HG02610 (cell line): ENCODE data around the gene ARSJ.
A peak's percentile ranks its signal among the peaks of the same experiment; 100 is the strongest.
"Not testable (repeated sequence)": the region's sequence is repeated elsewhere in the genome, so short reads cannot be mapped to it uniquely, and the experiment has no call there.

ENCODE experiments used
- ATAC-seq: cut with Tn5 transposase; IDR thresholded peaks from one replicate; pipeline ENCODE4 v1.9.1; 2021; ENCODE audit warnings: mild to moderate bottlenecking, moderate library complexity; ENCODE audit not compliant: unreplicated experiment

ARSJ gene

DNA sequence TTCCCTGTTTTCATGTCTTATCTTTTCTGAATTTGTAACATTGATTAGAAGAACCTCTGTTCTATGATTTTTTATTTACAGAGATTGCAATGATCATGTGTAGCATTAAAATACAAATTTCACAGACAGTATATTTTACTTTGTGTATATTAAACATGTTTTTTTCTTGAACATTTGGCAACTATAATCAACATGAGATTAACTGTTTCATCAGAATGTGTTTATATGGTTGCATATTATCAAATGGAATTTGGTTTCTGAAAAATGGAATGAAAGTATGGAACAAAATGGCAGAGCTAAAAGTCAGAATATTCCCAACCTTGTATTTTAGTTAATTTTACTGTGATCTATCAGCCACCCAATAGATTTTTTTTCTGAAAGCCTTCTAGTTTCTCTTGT, 19.9 kb downstream of the ARSJ start:
- no peak for ATAC-seq

DNA sequence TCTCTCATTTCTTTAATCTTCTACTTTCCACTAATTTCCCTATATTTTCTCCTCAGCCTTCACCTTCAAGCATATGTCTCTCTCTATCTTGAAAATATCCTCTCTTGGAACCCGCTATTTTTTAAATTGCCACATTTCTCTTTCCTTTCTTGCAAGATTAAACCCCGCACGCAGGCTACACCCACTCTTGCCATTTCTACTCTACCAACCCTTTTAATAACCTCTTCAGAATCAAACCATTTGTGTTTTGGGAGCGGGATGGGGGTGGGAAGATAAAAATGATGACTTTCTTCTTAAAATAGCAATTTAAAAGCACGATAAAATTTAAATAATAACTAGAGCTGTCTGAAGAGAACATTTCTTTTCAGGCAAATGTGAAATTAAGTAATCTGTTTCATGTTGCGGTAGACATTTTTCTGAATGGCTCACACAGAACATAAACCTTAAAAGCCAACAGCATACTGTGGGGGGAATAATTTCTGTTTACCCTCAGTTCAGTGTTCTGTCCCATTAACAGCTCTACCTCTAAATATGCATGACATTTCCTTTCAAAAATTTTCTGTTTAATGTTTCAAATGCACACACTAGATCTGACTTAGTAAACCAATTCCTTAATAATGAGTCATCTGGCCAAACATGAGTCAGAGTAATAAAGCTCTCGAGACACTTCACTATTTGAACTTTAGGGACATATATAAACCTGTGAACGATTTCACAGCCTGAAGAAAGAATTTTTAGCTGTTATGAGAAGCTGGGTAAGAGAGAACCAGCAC, 20.5 kb downstream of the ARSJ start:
- peak; percentile 84 for ATAC-seq

DNA sequence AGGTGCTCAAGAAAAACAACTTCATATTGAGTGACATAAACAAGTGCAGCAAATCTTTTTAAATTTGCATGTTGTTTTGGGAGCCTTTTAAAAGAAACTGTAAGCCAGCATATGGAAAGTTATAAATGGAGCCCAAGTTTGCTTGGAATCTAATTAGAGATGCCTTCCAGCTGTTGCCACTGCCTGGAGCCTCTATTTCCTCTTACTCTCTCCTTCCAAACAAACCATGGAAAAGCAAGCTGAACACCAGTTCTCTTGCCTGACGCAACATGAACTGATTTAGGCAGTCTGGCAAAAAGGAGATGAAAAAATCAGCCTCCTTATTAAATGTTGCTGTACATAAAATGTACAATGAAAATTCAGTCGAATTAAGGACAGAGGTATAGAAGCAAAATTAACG, 21.5 kb downstream of the ARSJ start:
- ATAC-seq = no peak

DNA sequence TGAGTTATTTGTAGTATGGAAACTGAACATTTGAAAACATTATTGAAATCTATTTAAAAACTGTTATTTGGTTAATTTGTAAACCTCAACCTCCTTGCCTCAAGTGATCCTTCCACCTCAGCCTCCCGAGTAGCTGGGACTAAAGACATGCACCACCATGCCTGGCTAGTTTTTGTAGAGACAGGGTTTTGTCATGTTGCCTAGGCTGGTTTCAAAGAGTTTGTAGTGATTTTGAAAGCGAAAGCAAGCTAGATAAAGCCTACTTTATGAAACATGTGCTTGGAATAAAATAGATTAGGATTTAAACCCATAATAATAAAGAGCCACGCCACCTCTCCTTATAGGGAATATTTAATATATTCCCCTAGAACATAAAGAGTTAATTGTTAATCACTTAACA, 23.5 kb downstream of the ARSJ start:
- peak; percentile 52 for ATAC-seq

DNA sequence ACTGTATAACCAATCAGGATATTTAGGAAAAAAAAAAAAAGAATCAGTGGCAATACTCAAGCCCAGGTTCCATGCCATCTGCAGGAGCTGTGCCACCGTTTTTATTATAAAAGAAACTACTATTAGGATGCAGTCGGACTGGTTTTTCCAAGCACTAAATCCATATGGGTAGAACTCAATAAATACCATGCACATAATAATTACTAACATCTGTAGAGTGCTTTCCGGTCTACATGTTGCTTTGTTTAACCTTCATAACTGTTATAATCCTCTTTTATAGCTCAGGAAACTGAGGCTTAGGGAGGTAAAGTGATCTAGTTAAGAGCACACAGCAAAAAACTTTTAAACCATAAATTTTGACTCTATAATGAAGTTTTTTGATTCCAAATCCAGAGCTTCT, 24.0 kb downstream of the ARSJ start:
- ATAC-seq = no peak

DNA sequence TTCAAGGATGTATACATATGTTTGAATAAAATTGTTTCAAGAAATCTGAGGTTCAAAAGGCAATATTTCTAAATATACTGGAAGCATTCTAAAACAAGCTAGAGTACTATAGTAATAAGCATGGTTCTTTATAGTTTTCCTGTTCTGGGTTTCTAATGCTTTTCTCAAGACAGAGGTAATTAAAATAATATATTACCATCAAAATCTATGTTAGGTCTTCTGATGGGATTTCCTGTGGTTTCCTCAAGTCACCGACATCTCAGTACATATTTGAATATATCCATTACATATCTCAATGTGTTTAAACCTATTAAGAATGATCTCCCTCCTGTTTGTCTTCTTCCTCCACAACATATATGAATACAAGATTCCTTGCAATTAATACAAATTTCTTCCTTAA, 25.6 kb downstream of the ARSJ start:
- no peak for ATAC-seq

DNA sequence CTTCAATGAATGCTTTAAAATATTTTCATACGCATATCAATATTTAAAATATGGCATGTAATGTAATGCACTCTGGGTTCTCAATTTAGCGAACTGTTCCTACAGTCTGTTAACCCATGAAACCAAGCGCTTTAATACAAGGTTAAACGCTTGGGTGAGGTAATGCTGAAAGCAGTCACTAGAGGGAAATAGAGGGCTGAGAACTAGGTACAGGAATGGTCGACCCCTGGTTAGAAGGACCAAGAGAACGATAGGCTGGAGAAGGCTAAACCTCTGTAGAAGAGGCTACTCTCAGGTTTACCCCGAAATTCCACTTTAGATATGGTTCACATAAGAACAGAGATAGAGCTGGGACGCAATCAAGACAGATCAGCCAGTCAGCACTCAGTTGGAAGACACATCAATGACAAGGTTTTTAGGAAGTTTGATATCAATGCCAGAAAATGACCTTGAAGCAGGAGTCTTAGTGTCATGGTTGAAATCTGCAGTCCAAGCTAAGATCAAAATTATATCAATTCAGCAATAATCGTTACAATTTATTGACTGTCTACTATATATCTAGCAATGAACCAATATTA, 26.9 kb downstream of the ARSJ start:
- peak; percentile 87 for ATAC-seq

DNA sequence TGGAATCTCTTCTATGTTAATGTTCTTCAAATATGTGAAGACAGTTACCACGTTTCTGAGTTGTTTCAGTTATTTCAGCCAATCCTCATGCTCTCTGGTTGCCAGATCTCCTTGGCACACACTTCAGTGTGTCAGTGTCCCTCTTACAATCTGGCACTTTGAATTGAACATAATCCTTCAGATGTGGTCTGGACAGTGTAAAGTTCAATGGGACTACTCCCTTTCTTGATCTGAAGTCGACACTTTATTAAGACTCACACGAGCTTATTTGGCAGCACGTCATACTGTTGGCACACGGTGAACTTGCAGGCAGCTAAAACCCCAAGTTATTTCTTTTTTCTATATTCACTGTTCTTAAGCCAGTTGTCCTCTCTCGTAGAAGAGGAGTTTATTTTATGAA, 28.2 kb downstream of the ARSJ start:
- no peak for ATAC-seq

DNA sequence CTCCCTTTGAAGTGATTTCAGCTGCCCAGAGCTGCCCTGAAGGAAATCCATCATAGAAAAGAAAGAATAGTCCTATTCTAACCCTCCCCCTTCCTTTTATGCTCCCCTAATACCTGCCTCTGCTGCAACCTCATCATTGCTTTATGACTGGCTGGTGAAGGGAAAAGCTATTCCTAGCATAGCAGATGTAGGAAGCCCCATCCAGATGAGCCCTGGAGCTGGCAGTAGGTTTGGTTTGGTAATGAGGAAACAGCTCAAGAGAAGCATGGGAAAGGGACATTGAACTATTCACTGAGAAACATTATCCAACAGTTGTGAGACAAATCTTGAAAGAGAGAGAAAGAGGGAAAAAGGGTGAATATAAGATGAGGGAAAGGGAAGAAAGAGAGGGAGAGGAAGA, 29.2 kb downstream of the ARSJ start:
- no peak for ATAC-seq

DNA sequence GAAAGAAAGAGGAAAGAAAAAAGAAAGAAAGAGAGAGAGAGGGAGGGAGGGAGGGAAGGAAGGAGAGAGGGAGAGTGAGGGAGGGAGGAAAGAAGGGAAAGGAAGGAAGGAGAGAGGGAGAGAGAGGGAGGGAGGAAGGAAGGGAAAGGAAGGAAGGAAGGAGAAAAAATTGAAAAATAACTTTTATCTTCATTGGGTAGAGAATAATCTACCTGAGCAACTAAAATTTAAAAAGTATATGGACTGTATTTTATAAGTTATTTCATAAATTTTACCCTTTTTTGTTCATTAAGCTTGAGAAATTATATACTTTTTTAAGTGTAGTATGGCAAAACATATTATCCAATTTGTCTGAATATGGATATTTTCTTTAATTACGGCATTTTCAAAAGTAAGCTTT, 32.0 kb downstream of the ARSJ start:
- ATAC-seq = no peak

DNA sequence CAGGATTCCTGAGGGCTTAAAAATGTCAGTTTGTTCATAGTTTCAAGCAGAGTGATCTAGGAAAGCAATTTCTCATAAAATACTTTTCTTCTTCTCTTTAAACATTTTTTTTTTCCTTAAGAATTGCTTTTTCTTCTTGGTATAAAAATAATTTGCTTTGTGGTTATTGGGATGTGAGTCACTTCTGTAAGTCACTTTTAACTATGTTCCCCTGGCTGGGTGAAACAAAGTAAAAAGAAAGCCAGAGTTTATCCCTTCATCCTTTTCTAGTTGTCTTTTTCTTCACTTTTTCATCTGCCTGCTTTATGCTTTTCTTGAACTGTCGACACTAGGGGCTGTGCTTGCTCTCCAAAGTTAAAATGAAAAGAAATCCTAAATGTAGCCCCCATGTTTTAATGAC, 33.5 kb downstream of the ARSJ start:
- no peak for ATAC-seq

DNA sequence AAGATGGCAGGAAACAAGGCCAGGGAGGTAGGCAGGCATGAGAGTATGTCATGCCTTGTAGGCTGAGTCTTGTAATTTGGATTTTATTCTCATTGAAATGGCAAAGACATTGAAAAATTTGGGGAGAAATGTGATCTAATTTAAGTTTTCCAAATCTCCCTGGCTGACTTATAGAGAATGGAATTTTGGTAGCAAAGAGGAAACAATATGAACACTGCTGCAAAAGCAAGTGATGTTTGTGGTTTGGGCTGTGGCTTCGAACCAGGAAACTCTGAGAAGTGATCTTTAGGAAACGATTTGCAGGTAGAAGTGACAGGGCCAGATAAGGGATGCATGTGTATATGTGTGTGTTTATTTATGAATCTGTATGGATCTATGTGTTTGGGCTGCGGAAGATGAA, 35.6 kb downstream of the ARSJ start:
- ATAC-seq = no peak

DNA sequence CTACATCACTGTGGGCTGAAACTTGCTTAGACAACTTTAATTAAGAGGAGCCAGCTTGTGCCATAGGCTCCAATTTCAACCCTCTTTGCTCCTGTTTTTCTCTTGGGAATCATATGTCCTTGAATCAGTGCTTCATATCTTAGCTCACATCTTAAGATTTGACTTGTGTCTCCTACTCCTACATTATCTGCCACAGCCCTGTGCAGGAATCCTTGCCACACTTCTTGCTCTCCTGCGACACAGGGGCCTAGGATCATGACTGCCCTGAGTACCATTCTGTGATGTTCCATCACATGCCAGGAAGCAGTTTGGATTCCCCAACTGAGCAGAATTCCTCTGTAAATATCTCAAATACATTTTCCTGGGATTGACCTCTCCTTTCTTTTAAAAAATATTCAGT, 36.4 kb downstream of the ARSJ start:
- no peak for ATAC-seq

DNA sequence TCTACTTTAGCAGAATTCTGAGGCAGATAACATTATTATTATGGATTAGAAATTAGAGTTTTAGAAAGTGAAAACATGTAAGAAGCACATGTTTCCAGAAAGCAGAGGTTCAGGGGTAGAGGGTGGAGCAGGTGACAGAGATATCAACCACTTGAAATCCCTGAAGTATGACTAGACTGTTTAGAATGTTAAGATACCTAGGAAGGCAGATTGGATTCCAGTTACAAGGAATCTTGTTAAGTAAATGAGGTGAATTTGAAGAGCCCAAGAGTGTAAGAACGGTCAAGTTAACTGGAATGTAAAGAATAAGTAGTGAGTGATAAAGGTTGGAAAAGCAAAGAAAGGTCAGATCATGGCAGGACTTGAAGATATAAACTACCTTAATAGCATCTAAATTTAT, 37.6 kb downstream of the ARSJ start:
- ATAC-seq = no peak

DNA sequence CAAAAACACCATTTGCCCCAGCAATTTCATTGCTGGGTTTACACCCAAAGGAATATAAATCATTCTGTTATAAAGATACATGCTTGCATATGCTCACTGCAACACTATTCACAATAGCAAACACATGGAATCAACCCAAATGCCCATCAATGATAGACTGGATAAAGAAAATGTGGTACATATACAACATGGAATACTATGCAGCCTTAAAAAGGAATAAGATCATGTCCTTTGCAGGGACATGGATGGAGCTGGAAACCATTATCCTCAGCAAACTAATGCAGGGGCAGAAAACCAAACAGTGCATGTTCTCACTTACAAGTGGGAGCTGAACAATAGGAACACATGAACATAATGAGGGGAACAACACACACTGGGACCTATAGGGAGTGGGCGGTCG, 39.3 kb downstream of the ARSJ start:
- ATAC-seq = not testable (repeated sequence)

DNA sequence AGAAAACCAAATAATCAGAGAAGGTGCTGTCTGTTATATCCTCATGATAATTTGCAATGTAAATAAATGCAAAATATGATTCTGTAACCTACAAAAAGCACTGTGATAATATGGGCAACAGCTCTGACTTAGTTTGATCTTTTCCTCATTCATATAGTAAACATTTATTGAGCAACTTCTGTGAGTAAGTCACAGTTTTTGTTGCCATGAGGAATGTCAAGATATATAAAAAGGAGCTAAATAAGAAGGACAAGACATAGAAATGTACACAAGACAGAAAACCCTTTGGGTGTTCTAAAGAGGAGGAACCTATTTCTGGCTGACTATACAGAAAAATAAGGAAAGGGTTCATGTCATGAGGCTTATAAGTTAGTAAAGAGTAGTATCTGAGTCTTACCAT, 44.3 kb downstream of the ARSJ start:
- ATAC-seq = no peak

DNA sequence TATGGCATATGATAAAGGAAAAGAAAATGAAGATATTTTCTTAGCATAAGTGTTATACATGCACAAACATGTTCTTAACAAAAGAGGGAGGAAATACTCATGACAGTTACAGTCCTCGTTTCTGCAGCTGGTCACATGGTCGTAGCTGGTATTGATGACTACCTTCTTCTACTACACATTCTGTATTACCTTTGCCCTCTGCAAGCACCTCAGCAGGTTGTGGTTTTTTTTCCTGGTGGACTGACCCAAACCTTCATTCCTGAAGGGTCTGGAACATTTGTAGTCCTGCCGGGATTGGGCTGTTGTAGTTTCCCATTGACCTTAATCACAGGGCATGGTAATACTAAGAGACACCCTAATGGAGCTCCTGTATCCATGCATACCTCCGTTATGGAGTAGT, 54.7 kb downstream of the ARSJ start:
- ATAC-seq = not testable (repeated sequence)

DNA sequence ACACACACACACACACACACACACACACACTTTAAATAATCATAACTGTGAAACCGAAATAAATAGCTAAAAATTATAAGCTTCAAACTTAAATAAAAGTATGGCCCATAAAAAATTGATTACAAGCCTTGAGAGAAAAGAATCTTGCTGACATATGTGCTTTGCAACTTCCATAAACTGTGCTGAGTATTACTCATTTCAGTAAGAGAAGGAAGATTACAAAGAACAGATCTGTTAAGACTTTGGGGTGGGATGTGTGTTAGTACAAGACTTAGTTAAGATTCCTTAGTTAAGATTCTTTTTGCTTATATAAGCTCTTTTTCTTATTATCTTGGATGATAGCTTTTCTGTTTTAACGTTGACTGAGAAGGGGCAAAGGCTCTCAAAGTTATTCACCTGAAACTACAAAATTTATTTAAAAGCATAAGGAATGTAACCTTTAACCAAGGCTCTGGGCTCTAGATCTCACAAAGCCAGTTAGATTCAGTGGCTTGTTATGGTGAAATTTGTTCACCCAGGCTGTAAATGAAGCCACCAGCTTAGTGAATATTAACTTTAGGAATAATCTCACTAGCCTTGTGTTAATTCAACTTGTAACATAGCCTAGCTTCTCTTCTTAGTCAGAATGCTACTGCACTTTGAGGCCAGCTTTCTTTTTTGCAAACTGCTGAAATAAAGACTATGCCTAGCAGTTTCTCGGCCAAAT, 58.2 kb downstream of the ARSJ start:
- no peak for ATAC-seq

DNA sequence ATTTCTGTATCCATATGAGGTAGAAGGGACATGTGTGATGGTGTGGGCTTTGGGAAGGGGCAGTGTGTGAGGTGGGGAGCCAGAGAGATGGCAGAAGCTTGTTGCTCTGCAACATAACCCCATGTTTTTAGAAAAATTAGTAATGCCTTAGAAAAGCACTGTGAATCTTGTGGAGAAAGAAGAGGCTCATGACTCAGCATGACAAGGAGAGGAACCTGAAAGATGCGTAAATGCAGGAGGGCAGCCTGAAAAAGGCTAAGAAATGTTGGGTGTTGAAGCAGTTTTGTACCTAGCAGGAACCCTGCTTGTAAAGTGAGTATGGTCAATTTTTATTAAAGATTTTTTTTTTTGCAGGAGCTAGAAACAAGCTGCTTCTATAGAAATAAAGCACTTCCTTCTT, 59.8 kb downstream of the ARSJ start:
- ATAC-seq = no peak

DNA sequence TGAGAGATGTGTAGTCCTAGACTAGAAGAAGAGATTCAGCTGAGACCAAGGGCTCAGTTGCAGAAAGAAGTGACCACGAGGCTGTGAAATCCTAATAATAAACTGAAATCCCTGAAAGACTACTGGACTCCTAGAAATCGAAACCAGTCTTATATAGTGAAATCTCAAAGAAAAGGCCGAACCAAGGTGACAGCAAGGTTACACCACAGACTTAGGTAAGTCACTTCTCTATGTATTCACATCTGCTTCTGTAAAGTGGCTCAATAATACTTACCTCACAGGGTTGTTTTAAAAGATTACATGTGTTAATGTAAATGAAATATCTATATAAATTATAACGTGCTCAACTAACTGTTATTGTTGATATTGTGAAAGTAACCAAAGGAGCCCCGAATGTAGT, 60.3 kb downstream of the ARSJ start:
- ATAC-seq = no peak

DNA sequence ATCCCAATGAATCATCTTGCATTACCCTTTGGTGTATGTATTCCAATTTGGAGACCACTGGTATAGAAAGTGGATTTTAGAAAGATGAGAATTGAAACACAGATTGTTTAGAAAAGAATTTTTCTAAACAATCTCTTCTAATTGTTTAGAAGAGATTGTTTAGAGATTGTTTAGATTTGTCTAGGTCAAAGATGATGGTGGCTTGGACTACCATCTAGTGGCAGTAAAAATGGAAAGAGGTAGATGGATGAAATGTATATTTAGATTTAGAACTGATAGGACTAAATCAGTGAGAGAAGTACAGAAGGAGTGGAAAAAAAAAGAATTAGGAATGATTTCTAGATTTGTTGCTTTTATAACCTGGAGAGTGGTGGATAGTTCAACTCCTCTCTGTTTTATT, 70.6 kb downstream of the ARSJ start:
- no peak for ATAC-seq

DNA sequence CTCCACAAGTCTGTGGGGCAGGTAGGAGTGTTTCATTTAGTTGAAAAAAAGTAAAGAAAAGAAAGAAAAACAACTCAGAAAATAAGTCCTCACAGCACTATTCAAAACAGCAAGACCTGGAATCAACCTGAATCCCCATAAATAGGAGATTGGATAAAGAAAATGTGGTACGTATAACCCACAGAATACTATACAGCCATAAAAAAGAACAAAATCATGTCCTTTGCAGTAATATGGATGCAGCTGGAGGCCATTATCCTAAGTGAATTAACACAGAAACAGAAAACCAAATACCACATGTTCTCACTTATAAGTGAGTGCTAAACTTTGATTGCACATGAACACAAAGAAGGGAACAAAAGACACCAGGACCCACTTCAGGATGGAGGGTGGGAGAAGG, 71.9 kb downstream of the ARSJ start:
- no peak for ATAC-seq
